Measurements from ENCODE around the gene DYDC2. TPM values are rescaled to one million over a fixed set of nuclear protein-coding genes. Genes with fewer than 3 reads are reported as not detected.
"Not testable (repeated sequence)": the region's sequence is repeated elsewhere in the genome, so short reads cannot be mapped to it uniquely, and the experiment has no call there.

Gene DYDC2
- total and polyA plus RNA-seq, 12 donors: not detected

DNA sequence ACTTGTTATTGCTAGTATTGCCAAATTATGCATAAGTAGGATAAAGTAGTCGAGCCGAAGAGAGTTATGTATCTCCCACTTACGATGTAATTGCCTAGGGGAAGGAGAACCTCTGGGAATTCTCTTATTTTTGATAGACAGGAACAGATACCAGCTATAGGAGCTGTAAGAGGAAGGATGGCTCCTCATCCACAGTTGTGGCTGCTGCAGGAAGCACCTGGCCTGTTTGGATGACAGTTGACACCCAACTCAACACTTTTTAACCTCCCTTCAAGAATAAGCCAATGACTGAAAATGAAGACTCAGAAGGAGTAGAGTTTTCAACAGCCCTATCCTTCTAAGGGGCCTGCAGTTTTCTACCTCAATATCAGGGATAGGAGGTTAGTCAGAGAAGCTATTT, 6.3 kb upstream of the DYDC2 start:
- TF ChIP-seq, protein P1, sequence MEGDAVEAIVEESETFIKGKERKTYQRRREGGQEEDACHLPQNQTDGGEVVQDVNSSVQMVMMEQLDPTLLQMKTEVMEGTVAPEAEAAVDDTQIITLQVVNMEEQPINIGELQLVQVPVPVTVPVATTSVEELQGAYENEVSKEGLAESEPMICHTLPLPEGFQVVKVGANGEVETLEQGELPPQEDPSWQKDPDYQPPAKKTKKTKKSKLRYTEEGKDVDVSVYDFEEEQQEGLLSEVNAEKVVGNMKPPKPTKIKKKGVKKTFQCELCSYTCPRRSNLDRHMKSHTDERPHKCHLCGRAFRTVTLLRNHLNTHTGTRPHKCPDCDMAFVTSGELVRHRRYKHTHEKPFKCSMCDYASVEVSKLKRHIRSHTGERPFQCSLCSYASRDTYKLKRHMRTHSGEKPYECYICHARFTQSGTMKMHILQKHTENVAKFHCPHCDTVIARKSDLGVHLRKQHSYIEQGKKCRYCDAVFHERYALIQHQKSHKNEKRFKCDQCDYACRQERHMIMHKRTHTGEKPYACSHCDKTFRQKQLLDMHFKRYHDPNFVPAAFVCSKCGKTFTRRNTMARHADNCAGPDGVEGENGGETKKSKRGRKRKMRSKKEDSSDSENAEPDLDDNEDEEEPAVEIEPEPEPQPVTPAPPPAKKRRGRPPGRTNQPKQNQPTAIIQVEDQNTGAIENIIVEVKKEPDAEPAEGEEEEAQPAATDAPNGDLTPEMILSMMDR (IDR thresholded peaks at IDR 0.05): no peak
- Histone ChIP-seq H3K4me1 (no peaks in the 10 kb centered on the region), H3K27ac (no peak overlapping the region), H3K36me3 (no peaks in the 10 kb centered on the region), H3K27me3 (peaks cover 0 to 24% (median 10%) of the 10 kb centered on the region in 7 donors), H3K4me3 (no peak overlapping the region), H3K9me3 (peaks cover 0 to 3% (median 0%) of the 10 kb centered on the region in 11 donors)
- DNase-seq (no peak), ATAC-seq (no peak)
- intact Hi-C loops (cut with DNase I): no loop called here
- WGBS, 2 donors: 69 to 77% methylated on average over 3 of the region's 3 CpGs

DNA sequence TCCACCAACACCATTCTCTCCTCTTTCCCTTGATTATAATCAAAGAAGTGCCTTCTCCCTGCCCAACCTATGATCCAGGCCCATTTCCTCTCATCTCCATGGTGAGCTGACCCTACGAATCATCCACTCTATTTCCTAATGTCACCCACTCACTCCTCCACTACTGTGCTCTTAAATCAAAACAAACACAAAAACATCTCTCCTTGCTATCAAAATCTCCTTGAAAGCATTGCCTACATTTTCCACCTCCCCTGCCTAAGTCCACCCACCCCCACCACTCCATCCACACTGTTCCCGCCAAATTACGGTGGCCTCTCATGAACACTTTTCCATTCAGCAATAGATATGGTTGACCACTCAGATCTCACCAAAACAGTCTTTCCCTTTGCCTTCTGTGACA, 5.4 kb upstream of the DYDC2 start:
- H3K36me3 ChIP-seq: no peaks in the 10 kb centered on the region
- H3K27ac ChIP-seq: no peak overlapping the region
- peaks cover 0 to 2% (median 1%) of the 10 kb centered on the region in 9 donors for H3K4me1 ChIP-seq
- no peak for ATAC-seq
- peaks cover 0 to 29% (median 17%) of the 10 kb centered on the region in 7 donors for H3K27me3 ChIP-seq
- TF ChIP-seq, protein P1 (IDR thresholded peaks at IDR 0.05): no peak
- H3K9me3 ChIP-seq: peaks cover 0 to 3% (median 0%) of the 10 kb centered on the region in 11 donors
- DNase-seq: no peak
- no peak overlapping the region for H3K4me3 ChIP-seq
- 92 to 97% methylated on average over 3 of the region's 3 CpGs for WGBS, 2 donors
- intact Hi-C loops (cut with DNase I): no loop called here

DNA sequence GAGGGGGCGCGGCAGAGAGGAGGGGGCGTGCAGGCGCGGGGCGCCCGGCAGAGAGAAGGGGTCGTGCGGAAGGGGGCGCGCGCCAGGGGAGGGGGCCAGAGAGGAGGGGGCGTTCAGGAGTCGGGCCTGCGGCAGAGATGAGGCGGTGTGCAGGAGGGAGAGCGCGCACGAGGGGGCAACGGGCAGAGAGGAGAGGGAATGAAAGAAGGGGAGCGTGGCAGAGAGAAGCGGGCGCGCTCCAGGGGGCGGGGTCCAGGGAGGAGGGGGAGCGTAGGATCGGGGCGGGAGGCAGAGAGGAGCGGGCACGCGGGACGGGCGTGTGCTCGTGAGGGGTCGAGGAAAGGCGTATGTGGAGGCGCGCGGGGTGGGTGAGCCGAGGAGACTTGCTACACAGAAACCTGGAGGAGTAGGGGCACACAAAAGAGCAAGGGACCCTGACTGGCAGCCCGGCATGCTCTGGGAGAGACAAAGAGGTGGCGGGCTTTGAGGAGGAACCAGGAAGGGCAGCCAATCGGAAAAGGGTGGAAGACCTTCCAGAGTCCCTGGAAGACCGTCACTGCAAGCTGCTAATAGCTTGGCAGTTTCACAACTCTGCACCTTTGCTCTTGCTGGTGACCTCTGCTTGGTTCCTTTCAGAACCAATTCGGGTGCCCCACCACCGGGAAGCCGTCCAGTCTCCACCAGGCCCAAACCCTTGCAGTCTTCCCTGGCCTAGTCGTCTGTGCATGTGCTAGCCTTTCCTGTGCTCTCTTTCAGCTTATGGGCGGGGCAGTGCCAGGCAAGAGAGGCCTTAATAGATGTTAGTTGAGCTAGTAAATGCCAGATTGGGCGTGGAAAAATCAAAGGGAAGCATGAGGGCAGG, 639 bp downstream of the DYDC2 start:
- ATAC-seq: peak; percentile 19 to 45 (median 28)
- TF ChIP-seq, protein P1 (IDR thresholded peaks at IDR 0.05): no peak
- H3K36me3 ChIP-seq: no peaks in the 10 kb centered on the region
- peaks cover 0 to 17% (median 6%) of the 10 kb centered on the region in 9 donors for H3K4me1 ChIP-seq
- no peak overlapping the region for H3K27ac ChIP-seq
- peak in 1 of 2 donors; percentile 8 for DNase-seq
- WGBS, 2 donors: 8 to 10% methylated on average over 49 to 50 of the region's 50 CpGs
- no peaks in the 10 kb centered on the region for H3K9me3 ChIP-seq
- peaks cover 0 to 40% (median 35%) of the 10 kb centered on the region in 7 donors for H3K27me3 ChIP-seq
- intact Hi-C loops (cut with DNase I): no loop called here
- peak overlapping the region in 9 of 10 donors; percentile 24 to 46 (median 43) for H3K4me3 ChIP-seq

DNA sequence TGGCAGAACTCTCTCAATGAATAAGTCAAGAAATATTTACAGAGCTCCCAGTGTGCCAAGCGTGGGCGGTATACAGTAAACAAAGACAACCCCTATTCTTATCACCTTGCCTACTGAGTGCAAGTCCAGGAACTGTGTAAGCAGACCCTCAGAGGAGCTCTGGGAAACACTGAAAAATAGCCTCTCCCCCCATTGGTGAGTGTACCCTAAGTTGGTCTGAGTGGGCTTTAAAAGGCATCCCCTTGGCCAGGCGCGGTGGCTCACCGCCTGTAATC, 1.2 kb downstream of the DYDC2 start:
- Histone ChIP-seq H3K27me3 (peaks cover 0 to 40% (median 35%) of the 10 kb centered on the region in 7 donors), H3K4me1 (peaks cover 0 to 17% (median 6%) of the 10 kb centered on the region in 9 donors), H3K36me3 (no peaks in the 10 kb centered on the region), H3K9me3 (no peaks in the 10 kb centered on the region), H3K27ac (no peak overlapping the region), H3K4me3 (no peak overlapping the region)
- WGBS, 2 donors: 97 to 99% methylated on average over 5 of the region's 5 CpGs
- intact Hi-C loops (cut with DNase I): no loop called here
- TF ChIP-seq, protein P1 (IDR thresholded peaks at IDR 0.05): no peak
- DNase-seq (no peak), ATAC-seq (no peak)

DNA sequence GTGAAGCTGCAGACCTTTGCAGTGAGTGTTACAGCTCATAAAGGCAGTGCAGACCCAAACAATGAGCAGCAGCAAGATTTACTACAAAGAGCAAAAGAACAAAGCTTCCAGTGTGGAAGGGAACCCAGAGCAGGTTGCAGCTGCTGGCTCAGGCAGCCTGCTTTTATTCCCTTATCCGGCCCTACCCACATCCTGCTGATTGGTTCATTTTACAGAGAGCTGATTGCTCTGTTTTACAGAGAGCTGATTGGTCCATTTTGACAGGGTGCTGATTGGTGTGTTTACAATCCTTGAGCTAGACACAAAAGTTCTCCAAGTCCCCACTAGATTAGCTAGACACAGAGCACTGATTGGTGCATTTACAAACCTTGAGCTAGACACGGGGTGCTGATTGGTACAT, 2.3 kb downstream of the DYDC2 start:
- Histone ChIP-seq H3K27me3 (peaks cover 0 to 40% (median 29%) of the 10 kb centered on the region in 7 donors), H3K4me1 (peaks cover 0 to 17% (median 6%) of the 10 kb centered on the region in 9 donors)
- DNase-seq; H3K27ac ChIP-seq; H3K36me3 ChIP-seq; H3K9me3 ChIP-seq; H3K4me3 ChIP-seq; ATAC-seq; intact Hi-C loops (cut with DNase I): not testable (repeated sequence)
- 39 to 83% methylated on average over 1 to 2 of the region's 2 CpGs for WGBS, 2 donors

Data from heart right ventricle (tissue), 16 donors.